Heart left ventricle (tissue), 13 donors: Measurements from ENCODE around the gene CIC.

ENCODE experiments used
- POLR2A ChIP-seq, 2 donors: fragments of 450-650 bp; IDR thresholded peaks; one replicate each; pipeline ENCODE4 v1.6.1; 2017; ENCODE audit warnings: antibody characterized with exemption in 2 of 2, mild to moderate bottlenecking in 2 of 2, moderate library complexity in 2 of 2
- TF ChIP-seq, protein P1 (sequence below), 12 donors: fragments of 200-600 bp; sonication (generic) in 4 of 12; IDR thresholded peaks; one replicate each; pipeline versions ENCODE4 v1.5.0 to v1.8.0; 2018 to 2022; ENCODE audit warnings: antibody characterized with exemption in 12 of 12, mild to moderate bottlenecking in 5 of 12
- donor health status: ischemic (EF 13 %, LVEDD 7.1; RV severe dilation, severe dysfunction).
- donor health status: DM: no; HTN: yes; CAD: no.
- donor health status: DM: no; HTN: no; CAD: no.
- donor health status: ischemic (EF 25% LVEDD 6.9; RV normal size, moderate dysfunction).
- donor health status: ischemic (EF 25% LVEDD 5.7; RV mildly dilated, moderate dysfunction).
- donor health status: ischemic (EF 35%, LVEDD 5.7; RV mildly dilated, moderate dysfunction).
- donor health status: nonischemic (EF 11% LVEDD 7.7; RV severe dilation, severe dysfunction).
- donor health status: DM: yes; HTN: yes; CAD: no.
- donor health status: PGD.
- donor health status: ischemic (EF 29% LVEDD 5.4; RV normal size, mild dysfunction).
- donor health status: nonischemic (EF 23%, LVEDD 6.1; RV moderate dilation, normal function).

DNA sequence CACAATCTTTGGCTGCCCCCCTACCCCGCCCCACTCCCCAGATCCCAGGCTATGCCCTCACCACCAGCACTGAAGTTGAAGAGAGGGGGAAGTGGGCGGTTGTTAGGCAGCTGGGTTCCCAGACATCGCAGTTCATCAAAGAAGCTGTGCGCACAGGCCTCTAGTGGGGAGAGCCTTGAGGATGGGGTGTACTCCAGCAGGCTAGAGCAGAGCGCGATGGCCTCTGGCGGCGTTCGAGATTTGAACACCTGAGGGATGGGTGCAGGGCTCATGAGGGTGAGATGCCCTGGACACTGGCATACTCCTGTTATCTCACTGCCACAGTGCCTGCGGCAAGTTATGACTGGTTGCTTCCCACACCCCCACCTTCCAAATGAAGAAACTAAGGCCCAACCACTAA is 36.6 kb upstream of the CIC start:
- TF ChIP-seq, protein P1, sequence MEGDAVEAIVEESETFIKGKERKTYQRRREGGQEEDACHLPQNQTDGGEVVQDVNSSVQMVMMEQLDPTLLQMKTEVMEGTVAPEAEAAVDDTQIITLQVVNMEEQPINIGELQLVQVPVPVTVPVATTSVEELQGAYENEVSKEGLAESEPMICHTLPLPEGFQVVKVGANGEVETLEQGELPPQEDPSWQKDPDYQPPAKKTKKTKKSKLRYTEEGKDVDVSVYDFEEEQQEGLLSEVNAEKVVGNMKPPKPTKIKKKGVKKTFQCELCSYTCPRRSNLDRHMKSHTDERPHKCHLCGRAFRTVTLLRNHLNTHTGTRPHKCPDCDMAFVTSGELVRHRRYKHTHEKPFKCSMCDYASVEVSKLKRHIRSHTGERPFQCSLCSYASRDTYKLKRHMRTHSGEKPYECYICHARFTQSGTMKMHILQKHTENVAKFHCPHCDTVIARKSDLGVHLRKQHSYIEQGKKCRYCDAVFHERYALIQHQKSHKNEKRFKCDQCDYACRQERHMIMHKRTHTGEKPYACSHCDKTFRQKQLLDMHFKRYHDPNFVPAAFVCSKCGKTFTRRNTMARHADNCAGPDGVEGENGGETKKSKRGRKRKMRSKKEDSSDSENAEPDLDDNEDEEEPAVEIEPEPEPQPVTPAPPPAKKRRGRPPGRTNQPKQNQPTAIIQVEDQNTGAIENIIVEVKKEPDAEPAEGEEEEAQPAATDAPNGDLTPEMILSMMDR (IDR thresholded peaks at IDR 0.05) = no peak
- no peak for TF ChIP-seq POLR2A (IDR thresholded peaks at IDR 0.05)
